ENCODE data around the gene G6PC1.
"Not testable (repeated sequence)": the region's sequence is repeated elsewhere in the genome, so short reads cannot be mapped to it uniquely, and the experiment has no call there.

G6PC1 gene

GRCh38 chr17:42880776-42881310, 19.8 kb upstream of the G6PC1 start:
- POLR2A ChIA-PET, result no interaction called here
- no peaks in the 10 kb centered on the region for H3K9me3 ChIP-seq (ENCODE audit: control insufficient read depth, insufficient read depth, low read depth, low read length)
- H3K27ac ChIP-seq (ENCODE audit: extremely low read depth, low read depth, low read length), result no peak overlapping the region
- no peak for TF ChIP-seq ZNF776 (tag by site-specific recombination; IDR thresholded peaks at IDR 0.05; ENCODE audit: borderline replicate concordance)
- no peak for TF ChIP-seq ZNF701 (tag by site-specific recombination; IDR thresholded peaks at IDR 0.05)
- TF ChIP-seq ZNF146 (tag by site-specific recombination; IDR thresholded peaks at IDR 0.05), result no peak
- TF ChIP-seq ZNF645 (tag by site-specific recombination; IDR thresholded peaks at IDR 0.05), result no peak
- no peak for TF ChIP-seq ZNF664 (tag by site-specific recombination; IDR thresholded peaks at IDR 0.05)
- TF ChIP-seq ZFP37 (tag by site-specific recombination; IDR thresholded peaks at IDR 0.05), result no peak
- TF ChIP-seq WT1 (tag by site-specific recombination; IDR thresholded peaks at IDR 0.05), result no peak
- no peak for TF ChIP-seq ZNF37A (tag by site-specific recombination; IDR thresholded peaks at IDR 0.05)
- no peak for TF ChIP-seq MEIS1 (CRISPR knock-in tag; IDR thresholded peaks at IDR 0.05; ENCODE audit: borderline replicate concordance)
- TF ChIP-seq REST (tag by site-specific recombination; IDR thresholded peaks at IDR 0.05), result no peak
- TF ChIP-seq ZSCAN30 (tag by site-specific recombination; IDR thresholded peaks at IDR 0.05), result no peak
- no peak for TF ChIP-seq ZNF530 (tag by site-specific recombination; IDR thresholded peaks at IDR 0.05; ENCODE audit: low read depth)
- no peak for TF ChIP-seq ZNF10 (tag by site-specific recombination; IDR thresholded peaks at IDR 0.05)
- TF ChIP-seq ZNF335 (tag by site-specific recombination; conservative IDR thresholded peaks at IDR 0.05), result no peak
- TF ChIP-seq ZNF341 (tag by site-specific recombination; IDR thresholded peaks at IDR 0.05; ENCODE audit: low read depth), result no peak
- H3K4me1 ChIP-seq (ENCODE audit: control insufficient read depth, insufficient read depth, low read length), result no peaks in the 10 kb centered on the region
- H3K4me3 ChIP-seq (ENCODE audit: low read depth, low read length), result no peak overlapping the region
- no peaks in the 10 kb centered on the region for H3K36me3 ChIP-seq (ENCODE audit: control insufficient read depth in 2 of 2, insufficient read depth in 1 of 2, low read length in 2 of 2)
- CTCF ChIA-PET, result interaction anchor here (0.6 to 2.0 kb wide), 5 partner anchors 11 to 514 kb away, joined by 3 to 6 read pairs (median 4); partner anchors contain the start of gene PSMC3IP

- CTCF ChIA-PET, result interaction anchor here (0.5 to 0.7 kb wide), 2 partner anchors 37 to 667 kb away, joined by 3 read pairs; no protein-coding TSS in a partner anchor
- 0 out of 2 replicates have a peak, but pooled peaks have one; percentile 9 for TF ChIP-seq ZBTB17 (tag by site-specific recombination; IDR thresholded peaks at IDR 0.05)
- H3K4me3 ChIP-seq (ENCODE audit: low read depth, low read length); H3K9me3 ChIP-seq (ENCODE audit: control insufficient read depth, insufficient read depth, low read depth, low read length); POLR2A ChIA-PET; H3K4me1 ChIP-seq (ENCODE audit: control insufficient read depth, insufficient read depth, low read length); H3K36me3 ChIP-seq (ENCODE audit: control insufficient read depth in 2 of 2, insufficient read depth in 1 of 2, low read length in 2 of 2); H3K27ac ChIP-seq (ENCODE audit: extremely low read depth, low read depth, low read length): not testable (repeated sequence)
Observed at GRCh38 chr17:42881706-42882105, 18.9 kb upstream of the G6PC1 start.

- POLR2A ChIA-PET, result no interaction called here
Observed at GRCh38 chr17:42882166-42882565, 18.4 kb upstream of the G6PC1 start.

More at GRCh38 chr17:42882166-42882565, 18.4 kb upstream of the G6PC1 start:
- no peaks in the 10 kb centered on the region for H3K9me3 ChIP-seq (ENCODE audit: control insufficient read depth, insufficient read depth, low read depth, low read length)
- no peaks in the 10 kb centered on the region for H3K36me3 ChIP-seq (ENCODE audit: control insufficient read depth in 2 of 2, insufficient read depth in 1 of 2, low read length in 2 of 2)
- no peak overlapping the region for H3K4me3 ChIP-seq (ENCODE audit: low read depth, low read length)
- no peak overlapping the region for H3K27ac ChIP-seq (ENCODE audit: extremely low read depth, low read depth, low read length)
- no peak for TF ChIP-seq ZNF266 (tag by site-specific recombination; IDR thresholded peaks at IDR 0.05; ENCODE audit: low read depth)
- no peak for TF ChIP-seq OVOL3 (tag by site-specific recombination; IDR thresholded peaks at IDR 0.05)
- TF ChIP-seq SALL2 (tag by site-specific recombination; IDR thresholded peaks at IDR 0.05; ENCODE audit: borderline replicate concordance), result no peak
- no peak for TF ChIP-seq CTCF (tag by site-specific recombination; IDR thresholded peaks at IDR 0.05)
- TF ChIP-seq ZNF707 (tag by site-specific recombination; IDR thresholded peaks at IDR 0.05), result no peak
- TF ChIP-seq ZNF404 (tag by site-specific recombination; IDR thresholded peaks at IDR 0.05), result no peak
- no peaks in the 10 kb centered on the region for H3K4me1 ChIP-seq (ENCODE audit: control insufficient read depth, insufficient read depth, low read length)
- CTCF ChIA-PET, result interaction anchor here (1.1 kb wide), 1 partner anchor 9 kb away, joined by 3 read pairs; no protein-coding TSS in a partner anchor
